Measurements from ENCODE around the gene ARL5B. TPM values are rescaled to one million over a fixed set of nuclear protein-coding genes. Genes with fewer than 3 reads are reported as not detected.

The ARL5B gene
- total and polyA plus RNA-seq, 9 of the 15 experiments (the other 6 are each of a cell fraction or from before 2014, with no cell fraction given) = 4.1 to 22.2 (median 15.1) TPM

DNA sequence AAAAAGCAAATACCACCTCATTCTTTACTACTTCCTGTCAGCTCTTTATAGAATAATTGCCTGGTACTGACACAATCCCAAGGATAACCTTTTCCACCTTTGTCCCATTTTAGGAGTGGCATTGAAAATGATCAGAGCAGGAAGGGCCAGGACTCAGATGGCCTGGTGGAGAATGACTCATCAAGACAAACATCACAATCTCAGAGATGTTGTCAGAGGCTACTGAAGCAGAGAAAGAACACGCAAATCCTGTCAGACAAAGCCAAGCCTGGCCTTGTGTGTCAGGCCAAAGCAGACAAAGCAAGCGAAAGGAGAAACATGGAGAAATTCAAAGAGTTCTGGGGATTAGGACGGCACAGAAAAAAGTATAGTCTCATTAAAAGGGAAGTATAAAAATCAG lies 48.7 kb upstream of the ARL5B start (continued):
- TF ChIP-seq ARID3B (CRISPR knock-in tag; IDR thresholded peaks at IDR 0.05; ENCODE audit: borderline replicate concordance) (no peak), GATAD2A (IDR thresholded peaks at IDR 0.05) (no peak), ZKSCAN3 (CRISPR knock-in tag; IDR thresholded peaks at IDR 0.05) (no peak), CREM (IDR thresholded peaks at IDR 0.05; ENCODE audit: low read depth) (peak; percentile 63; the same call in 1 of the 2 replicates), ZNF316 (IDR thresholded peaks at IDR 0.05) (0 out of 2 replicates have a peak, but pooled peaks have one; percentile 21), COPS2 (conservative IDR thresholded peaks at IDR 0.05) (no peak), HMGXB4 (CRISPR knock-in tag; IDR thresholded peaks at IDR 0.05) (no peak), FOXJ2 (tag; IDR thresholded peaks at IDR 0.05) (no peak), ZBTB7A (IDR thresholded peaks at IDR 0.05; ENCODE audit: borderline replicate concordance, control insufficient read depth, low read depth, low read length) (no peak), FOXA3 (CRISPR knock-in tag; conservative IDR thresholded peaks at IDR 0.05 in 1 of 2, IDR thresholded peaks at IDR 0.05 in 1 of 2) (peak in 1 of 2 experiments; percentile 65; a peak in 2 of 4 replicates), RCOR1 (IDR thresholded peaks at IDR 0.05; ENCODE audit: borderline replicate concordance in 1 of 2, low read depth in 2 of 2, low read length in 2 of 2) (0 out of 4 replicates have a peak, but pooled peaks of 1 of the 2 experiments have one; percentile 8), XRCC3 (IDR thresholded peaks at IDR 0.05) (no peak), NEUROD1 (IDR thresholded peaks at IDR 0.05; ENCODE audit: borderline replicate concordance, low read depth, low read length, partially characterized antibody) (peak; percentile 18), ZNF274 (IDR thresholded peaks at IDR 0.05; ENCODE audit: borderline replicate concordance, low read depth, low read length) (no peak), NFE2 (IDR thresholded peaks at IDR 0.05; ENCODE audit: low read depth) (peak; percentile 67)
- TF ChIP-seq, protein P1, sequence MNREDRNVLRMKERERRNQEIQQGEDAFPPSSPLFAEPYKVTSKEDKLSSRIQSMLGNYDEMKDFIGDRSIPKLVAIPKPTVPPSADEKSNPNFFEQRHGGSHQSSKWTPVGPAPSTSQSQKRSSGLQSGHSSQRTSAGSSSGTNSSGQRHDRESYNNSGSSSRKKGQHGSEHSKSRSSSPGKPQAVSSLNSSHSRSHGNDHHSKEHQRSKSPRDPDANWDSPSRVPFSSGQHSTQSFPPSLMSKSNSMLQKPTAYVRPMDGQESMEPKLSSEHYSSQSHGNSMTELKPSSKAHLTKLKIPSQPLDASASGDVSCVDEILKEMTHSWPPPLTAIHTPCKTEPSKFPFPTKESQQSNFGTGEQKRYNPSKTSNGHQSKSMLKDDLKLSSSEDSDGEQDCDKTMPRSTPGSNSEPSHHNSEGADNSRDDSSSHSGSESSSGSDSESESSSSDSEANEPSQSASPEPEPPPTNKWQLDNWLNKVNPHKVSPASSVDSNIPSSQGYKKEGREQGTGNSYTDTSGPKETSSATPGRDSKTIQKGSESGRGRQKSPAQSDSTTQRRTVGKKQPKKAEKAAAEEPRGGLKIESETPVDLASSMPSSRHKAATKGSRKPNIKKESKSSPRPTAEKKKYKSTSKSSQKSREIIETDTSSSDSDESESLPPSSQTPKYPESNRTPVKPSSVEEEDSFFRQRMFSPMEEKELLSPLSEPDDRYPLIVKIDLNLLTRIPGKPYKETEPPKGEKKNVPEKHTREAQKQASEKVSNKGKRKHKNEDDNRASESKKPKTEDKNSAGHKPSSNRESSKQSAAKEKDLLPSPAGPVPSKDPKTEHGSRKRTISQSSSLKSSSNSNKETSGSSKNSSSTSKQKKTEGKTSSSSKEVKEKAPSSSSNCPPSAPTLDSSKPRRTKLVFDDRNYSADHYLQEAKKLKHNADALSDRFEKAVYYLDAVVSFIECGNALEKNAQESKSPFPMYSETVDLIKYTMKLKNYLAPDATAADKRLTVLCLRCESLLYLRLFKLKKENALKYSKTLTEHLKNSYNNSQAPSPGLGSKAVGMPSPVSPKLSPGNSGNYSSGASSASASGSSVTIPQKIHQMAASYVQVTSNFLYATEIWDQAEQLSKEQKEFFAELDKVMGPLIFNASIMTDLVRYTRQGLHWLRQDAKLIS (CRISPR knock-in tag; IDR thresholded peaks at IDR 0.05) = no peak
- TF ChIP-seq, protein P2, sequence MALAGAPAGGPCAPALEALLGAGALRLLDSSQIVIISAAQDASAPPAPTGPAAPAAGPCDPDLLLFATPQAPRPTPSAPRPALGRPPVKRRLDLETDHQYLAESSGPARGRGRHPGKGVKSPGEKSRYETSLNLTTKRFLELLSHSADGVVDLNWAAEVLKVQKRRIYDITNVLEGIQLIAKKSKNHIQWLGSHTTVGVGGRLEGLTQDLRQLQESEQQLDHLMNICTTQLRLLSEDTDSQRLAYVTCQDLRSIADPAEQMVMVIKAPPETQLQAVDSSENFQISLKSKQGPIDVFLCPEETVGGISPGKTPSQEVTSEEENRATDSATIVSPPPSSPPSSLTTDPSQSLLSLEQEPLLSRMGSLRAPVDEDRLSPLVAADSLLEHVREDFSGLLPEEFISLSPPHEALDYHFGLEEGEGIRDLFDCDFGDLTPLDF (CRISPR knock-in tag; IDR thresholded peaks at IDR 0.05) = no peak
